Keratinocyte (primary cell): Measurements from ENCODE around the gene CHD3. TPM values are rescaled to one million over a fixed set of nuclear protein-coding genes. Genes with fewer than 3 reads are reported as not detected.

Experiments
- DNase-seq: peaks from one replicate; pipeline ENCODE4 v3.0.0-alpha.2; 2011; ENCODE audit warnings: low read depth, missing footprints, low spot score
- FAIRE-seq: peaks from 2 replicates; lab custom pipeline; 2011; peaks lifted over from hg19 to GRCh38; lab: Jason Lieb, UNC
- H2AFZ ChIP-seq: 2 replicates; pipeline ENCODE4 v1.6.0; 2012; ENCODE audit warnings: low read length, control low read depth, inconsistent platforms; ENCODE audit not compliant: control insufficient read depth
- H3K27ac ChIP-seq: 2 replicates; pipeline ENCODE4 v1.5.1; 2011; ENCODE audit warnings: low read length; ENCODE audit not compliant: control insufficient read depth, insufficient read depth
- H3K27me3 ChIP-seq: 3 replicates; pipeline ENCODE4 v1.6.0; 2011; ENCODE audit warnings: low read length; ENCODE audit not compliant: control insufficient read depth, insufficient read depth; ENCODE audit errors: extremely low read depth
- H3K36me3 ChIP-seq, 2 experiments: 2 replicates in 1 of 2; 3 replicates in 1 of 2; pipeline ENCODE4 v1.5.1; 2011; ENCODE audit warnings: low read length in 2 of 2, mild to moderate bottlenecking in 1 of 2; ENCODE audit not compliant: control insufficient read depth in 2 of 2, insufficient read depth in 2 of 2; ENCODE audit errors: extremely low read depth in 1 of 2
- H3K4me1 ChIP-seq: 3 replicates; pipeline ENCODE4 v1.5.1; 2011; ENCODE audit warnings: low read length; ENCODE audit not compliant: control insufficient read depth, insufficient read depth; ENCODE audit errors: extremely low read depth
- H3K4me2 ChIP-seq: 3 replicates; pipeline ENCODE4 v1.6.0; 2011; ENCODE audit warnings: low read depth, low read length; ENCODE audit not compliant: control insufficient read depth, insufficient read depth; ENCODE audit errors: extremely low read depth
- H3K4me3 ChIP-seq, 3 experiments: fragments of 200-600 bp in 1 of 3; sonication (generic) in 1 of 3; 2 replicates in 2 of 3; 3 replicates in 1 of 3; pipeline ENCODE4 v1.5.1; 2011 to 2016; ENCODE audit warnings: low read length in 3 of 3, mild to moderate bottlenecking in 3 of 3, control low read depth in 2 of 3, inconsistent platforms in 1 of 3, low read depth in 1 of 3, mixed read lengths in 1 of 3, mixed run types in 1 of 3, moderate library complexity in 1 of 3; ENCODE audit not compliant: control insufficient read depth in 2 of 3, insufficient read depth in 2 of 3; ENCODE audit errors: extremely low read depth in 1 of 3
- H3K79me2 ChIP-seq: 2 replicates; pipeline ENCODE4 v1.6.0; 2012; ENCODE audit warnings: low read length; ENCODE audit not compliant: control insufficient read depth, insufficient read depth
- H3K9ac ChIP-seq: 3 replicates; pipeline ENCODE4 v1.6.0; 2011; ENCODE audit warnings: low read length; ENCODE audit not compliant: control insufficient read depth, insufficient read depth; ENCODE audit errors: extremely low read depth
- H3K9me1 ChIP-seq: 3 replicates; pipeline ENCODE4 v1.6.0; 2011; ENCODE audit warnings: low read length; ENCODE audit not compliant: control insufficient read depth, insufficient read depth; ENCODE audit errors: extremely low read depth
- H3K9me3 ChIP-seq: 2 replicates; pipeline ENCODE4 v1.5.1; 2012; ENCODE audit warnings: low read depth, low read length; ENCODE audit not compliant: control insufficient read depth
- H4K20me1 ChIP-seq: 3 replicates; pipeline ENCODE4 v1.6.0; 2011; ENCODE audit warnings: low read length; ENCODE audit not compliant: control insufficient read depth, insufficient read depth; ENCODE audit errors: extremely low read depth
- CTCF ChIP-seq, 3 experiments: IDR thresholded peaks in 1 of 3; conservative IDR thresholded peaks in 1 of 3; optimal IDR thresholded peaks in 1 of 3; 2 replicates in 2 of 3; 3 replicates in 1 of 3; pipeline versions ENCODE3 to v1.5.1; 2011; ENCODE audit warnings: low read length in 3 of 3, mild to moderate bottlenecking in 3 of 3, moderate library complexity in 2 of 3, control low read depth in 1 of 3, inconsistent platforms in 1 of 3; ENCODE audit not compliant: insufficient read depth in 2 of 3; ENCODE audit errors: extremely low read depth in 1 of 3
- EZH2 ChIP-seq: IDR thresholded peaks from one replicate; pipeline ENCODE4 v1.6.1; 2012; ENCODE audit warnings: inconsistent platforms, mild to moderate bottlenecking, low read length, moderate library complexity
- dilution Hi-C: fragments of 300-500 bp; cut with MboI; formaldehyde crosslinking; loops from one replicate; pipeline ENCODE4 v1.7.0; 2020; ENCODE audit warnings: low sequenced_read_pairs; ENCODE audit not compliant: extremely low pct_ligation_motif_present
- polyA plus RNA-seq, 5 experiments: library from polyadenylated mRNA; depleted of rRNA in 3 of 5; stranded (reverse) in 3 of 5; stranded (forward) in 1 of 5; unstranded in 1 of 5; fragments of >200 nt; gene quantifications; 1 replicate in 1 of 5; 2 replicates in 3 of 5; 3 replicates in 1 of 5; pipeline versions ENCODE4 v1.2.1 to v1.2.3, GENCODE V29; 2011 to 2012; ENCODE audit warnings: missing spikeins in 2 of 5, low read depth in 1 of 5, low replicate concordance in 1 of 5

CHD3 gene
- polyA plus RNA-seq, 1 donor (not counting 4 experiments of a cell fraction or from before 2014, with no cell fraction given) = 30.1 TPM

- H3K79me2 ChIP-seq = no peaks in the 10 kb centered on the region
- peaks cover 4% of the 10 kb centered on the region for H3K4me1 ChIP-seq
- no peaks in the 10 kb centered on the region for H3K9me1 ChIP-seq
- H3K4me2 ChIP-seq = no peak overlapping the region
- no peaks in the 10 kb centered on the region for H4K20me1 ChIP-seq
- no peaks in the 10 kb centered on the region for H3K9me3 ChIP-seq
- no peaks in the 10 kb centered on the region for H3K27me3 ChIP-seq
- FAIRE-seq (no peak), DNase-seq (no peak)
- H2AFZ ChIP-seq = no peak overlapping the region
- H3K27ac ChIP-seq = no peak overlapping the region
- H3K9ac ChIP-seq = no peak overlapping the region
- no peak for TF ChIP-seq EZH2
- no peak overlapping the region for H3K4me3 ChIP-seq
- H3K36me3 ChIP-seq = peaks cover 0 to 1% of the 10 kb centered on the region in 2 experiments
- dilution Hi-C loops = no loop called here
Measured at GRCh38 chr17:7873051-7873450, 15.5 kb upstream of the CHD3 start.

- no peak for FAIRE-seq
- Histone ChIP-seq H2AFZ (no peak overlapping the region), H3K27me3 (no peaks in the 10 kb centered on the region), H3K4me1 (no peaks in the 10 kb centered on the region), H3K36me3 (peaks cover 5 to 7% of the 10 kb centered on the region in 2 experiments), H3K9ac (no peak overlapping the region), H3K9me3 (no peaks in the 10 kb centered on the region), H3K4me2 (no peak overlapping the region), H4K20me1 (no peaks in the 10 kb centered on the region), H3K27ac (no peak overlapping the region), H3K79me2 (no peaks in the 10 kb centered on the region), H3K9me1 (no peaks in the 10 kb centered on the region), H3K4me3 (no peak overlapping the region)
- TF ChIP-seq CTCF (optimal IDR thresholded peaks at IDR 0.05 in 1 of 3, IDR thresholded peaks at IDR 0.05 in 1 of 3, conservative IDR thresholded peaks at IDR 0.05 in 1 of 3; ENCODE audit: extremely low read depth in 1 of 3, insufficient read depth in 2 of 3, low read length in 3 of 3) (no peak), EZH2 (no peak)
- DNase-seq = no peak
- dilution Hi-C loops = no loop called here
Measured at GRCh38 chr17:7875804-7876370, 12.7 kb upstream of the CHD3 start.

- no peak for TF ChIP-seq CTCF (optimal IDR thresholded peaks at IDR 0.05 in 1 of 3, IDR thresholded peaks at IDR 0.05 in 1 of 3, conservative IDR thresholded peaks at IDR 0.05 in 1 of 3; ENCODE audit: extremely low read depth in 1 of 3, insufficient read depth in 2 of 3, low read length in 3 of 3)
- no peak for TF ChIP-seq EZH2
- Histone ChIP-seq H3K27me3 (no peaks in the 10 kb centered on the region), H3K4me1 (peaks cover 14% of the 10 kb centered on the region), H3K4me3 (no peak overlapping the region), H3K9ac (no peak overlapping the region), H4K20me1 (no peaks in the 10 kb centered on the region), H3K9me3 (no peaks in the 10 kb centered on the region), H3K79me2 (no peaks in the 10 kb centered on the region), H3K4me2 (no peak overlapping the region), H2AFZ (no peak overlapping the region), H3K9me1 (no peaks in the 10 kb centered on the region), H3K27ac (no peak overlapping the region), H3K36me3 (peaks cover 8 to 12% of the 10 kb centered on the region in 2 experiments)
- DNase-seq (no peak), FAIRE-seq (no peak)
- dilution Hi-C loops = no loop called here
Measured at GRCh38 chr17:7878234-7878633, 10.4 kb upstream of the CHD3 start.
